AG04450 (cell line): ENCODE data around the gene MTG1. TPM values are rescaled to one million over a fixed set of nuclear protein-coding genes. Genes with fewer than 3 reads are reported as not detected.

ENCODE experiments used
- CTCF ChIA-PET: fragments of 300-600, 350-600 bp; formaldehyde crosslinking; extraction: SDS; loops from one replicate; lab custom pipeline; 2022; ENCODE audit warnings: antibody characterized with exemption, inconsistent platforms; lab: Charles Lee
- POLR2A ChIA-PET: fragments of 350-600 bp; formaldehyde crosslinking; extraction: SDS; loops from one replicate; lab custom pipeline; 2021; ENCODE audit warnings: antibody characterized with exemption, inconsistent platforms; lab: Yijun Ruan, JAX
- DNase-seq: peaks from one replicate; pipeline ENCODE4 v3.0.0-alpha.2; 2011; ENCODE audit warnings: low read depth, low spot score
- H3K27ac ChIP-seq: one replicate; pipeline ENCODE4 v1.5.1; 2012; ENCODE audit warnings: low read depth, low read length, control low read depth
- H3K27me3 ChIP-seq: one replicate; pipeline ENCODE4 v1.6.0; 2012; ENCODE audit warnings: low read length; ENCODE audit not compliant: control insufficient read depth, insufficient read depth
- H3K4me3 ChIP-seq: 2 replicates; pipeline ENCODE4 v1.5.1; 2011; ENCODE audit warnings: mild to moderate bottlenecking, low read depth, low read length, control low read depth
- H3K9me3 ChIP-seq: 2 replicates; pipeline ENCODE4 v1.5.1; 2012; ENCODE audit warnings: low read length; ENCODE audit not compliant: control insufficient read depth, insufficient read depth
- CTCF ChIP-seq: IDR thresholded peaks from 2 replicates; pipeline ENCODE4 v1.5.1; 2011; ENCODE audit warnings: low read depth, low read length, control low read depth, inconsistent platforms
- polyA plus RNA-seq: library from polyadenylated mRNA; depleted of rRNA; stranded (reverse); fragments of >200 nt; gene quantifications from 2 replicates; pipeline ENCODE4 v1.2.3, GENCODE V29; 2011

The MTG1 gene
- polyA plus RNA-seq, 1 experiment: 36.1 TPM

- Histone ChIP-seq H3K27ac (no peak within 1 kb of the TSS), H3K9me3 (peaks cover 39% of the 10 kb centered on the region), H3K4me3 (no peak within 1 kb of the TSS), H3K27me3 (no peaks in the 10 kb centered on the region)
- DNase-seq: no peak
- no peak for TF ChIP-seq CTCF
- ChIA-PET CTCF (no interaction called here), POLR2A (no interaction called here)
Observed at GRCh38 chr10:133453516-133454203, 59.7 kb downstream of the MTG1 start, which contains the start of gene SCART1. SCART1 (plus strand) TSS chr10:133453945; CDS start chr10:133453998, 53 bp downstream.

GRCh38 chr10:133454204-133454893 lies 60.4 kb downstream of the MTG1 start:
- ChIA-PET POLR2A (no interaction called here), CTCF (no interaction called here)
- no peaks in the 10 kb centered on the region for H3K27me3 ChIP-seq
- no peak for DNase-seq
- no peak for TF ChIP-seq CTCF
- H3K9me3 ChIP-seq: peaks cover 45% of the 10 kb centered on the region
- no peak overlapping the region for H3K27ac ChIP-seq
- H3K4me3 ChIP-seq: no peak overlapping the region

GRCh38 chr10:133455196-133455595 lies 61.2 kb downstream of the MTG1 start:
- no peaks in the 10 kb centered on the region for H3K27me3 ChIP-seq
- ChIA-PET CTCF (no interaction called here), POLR2A (no interaction called here)
- TF ChIP-seq CTCF: no peak
- DNase-seq: no peak
- H3K9me3 ChIP-seq: peaks cover 49% of the 10 kb centered on the region
- H3K27ac ChIP-seq: no peak overlapping the region
- H3K4me3 ChIP-seq: no peak overlapping the region

- Histone ChIP-seq H3K9me3 (peaks cover 49% of the 10 kb centered on the region), H3K4me3 (no peak overlapping the region), H3K27me3 (no peaks in the 10 kb centered on the region), H3K27ac (no peak overlapping the region)
- POLR2A ChIA-PET: no interaction called here
- CTCF ChIA-PET: no interaction called here
- no peak for TF ChIP-seq CTCF
- no peak for DNase-seq
Observed at GRCh38 chr10:133455611-133456031, 61.7 kb downstream of the MTG1 start.
